GM12878 (cell line): ENCODE results near the gene CAMTA1. TPM values are rescaled to one million over a fixed set of nuclear protein-coding genes. Genes with fewer than 3 reads are reported as not detected.

ENCODE experiments used
- ATAC-seq: fragments of 200-7000 bp; cut with Tn5 transposase; 3 replicates; pipeline ENCODE4 v1.9.1; 2020; ENCODE audit warnings: mild to moderate bottlenecking, moderate library complexity
- BruUV-seq: library from RNA; stranded (reverse); fragments of 400-500 nt; replicated peaks from 2 replicates; lab custom pipeline; 2021; lab: Mats Ljungman, UMichigan
- CTCF ChIA-PET: fragments of 300-600 bp; sonication (Branson Sonifier 250); formaldehyde crosslinking; extraction: SDS; loops from one replicate; lab custom pipeline; 2021; ENCODE audit warnings: inconsistent platforms; lab: Yijun Ruan, JAX
- POLR2A ChIA-PET: fragments of 350-600 bp; formaldehyde crosslinking; extraction: SDS; loops from one replicate; lab custom pipeline; 2021; ENCODE audit warnings: inconsistent platforms; lab: Charles Lee
- RAD21 ChIA-PET: fragments of 300-600 bp; sonication (Branson Sonifier 250); formaldehyde crosslinking; loops from one replicate; lab custom pipeline; 2023; ENCODE audit warnings: antibody characterized with exemption; ENCODE audit not compliant: unreplicated experiment; lab: Charles Lee
- SMC1A ChIA-PET: fragments of 300-600 bp; sonication (Branson Sonifier 250); formaldehyde crosslinking; loops from one replicate; lab custom pipeline; 2023; ENCODE audit not compliant: unreplicated experiment, uncharacterized antibody; lab: Charles Lee
- DNase-seq: peaks from one replicate; pipeline ENCODE4 v3.0.0-alpha.2; 2011; ENCODE audit warnings: low read depth, low spot score
- FAIRE-seq: peaks from 3 replicates; lab custom pipeline; 2011; peaks lifted over from hg19 to GRCh38; lab: Jason Lieb, UNC
- H2AFZ ChIP-seq: 2 replicates; pipeline ENCODE4 v1.6.0; 2011; ENCODE audit warnings: low read depth, low read length, control low read depth; ENCODE audit not compliant: control insufficient read depth
- H3K27ac ChIP-seq: 2 replicates; pipeline ENCODE4 v1.5.1; 2011; ENCODE audit warnings: control low read depth; ENCODE audit not compliant: control insufficient read depth, insufficient read depth
- H3K27me3 ChIP-seq, 2 experiments: replicated peaks in 1 of 2; 2 replicates each; pipeline versions ENCODE4 v1.6.0 to v1.6.1; 2011; ENCODE audit warnings: low read length in 1 of 2; ENCODE audit not compliant: control insufficient read depth in 2 of 2, insufficient read depth in 2 of 2
- H3K36me3 ChIP-seq, 2 experiments: 2 replicates each; pipeline ENCODE4 v1.5.1; 2011; ENCODE audit warnings: low read length in 1 of 2; ENCODE audit not compliant: control insufficient read depth in 2 of 2, insufficient read depth in 2 of 2
- H3K4me1 ChIP-seq: 2 replicates; pipeline ENCODE4 v1.6.1; 2011; ENCODE audit warnings: mild to moderate bottlenecking, low read length, moderate library complexity, mixed read lengths; ENCODE audit not compliant: control insufficient read depth, insufficient read depth
- H3K4me2 ChIP-seq: 2 replicates; pipeline ENCODE4 v1.6.0; 2011; ENCODE audit warnings: control low read depth; ENCODE audit not compliant: control insufficient read depth, insufficient read depth
- H3K4me3 ChIP-seq: fragments of 200-600 bp; sonication (generic); 2 replicates; pipeline ENCODE4 v1.5.1; 2016
- H3K79me2 ChIP-seq: 2 replicates; pipeline ENCODE4 v1.6.0; 2011; ENCODE audit warnings: low read length; ENCODE audit not compliant: control insufficient read depth, insufficient read depth
- H3K9ac ChIP-seq: 2 replicates; pipeline ENCODE4 v1.8.0; 2011; ENCODE audit warnings: low read length, control low read depth, mixed read lengths; ENCODE audit not compliant: control insufficient read depth, insufficient read depth
- H3K9me3 ChIP-seq: replicated peaks from 3 replicates; pipeline ENCODE4 v1.5.1; 2011; ENCODE audit warnings: mild to moderate bottlenecking, low read length; ENCODE audit not compliant: control insufficient read depth, insufficient read depth
- H4K20me1 ChIP-seq: 2 replicates; pipeline ENCODE4 v1.6.0; 2011; ENCODE audit not compliant: control insufficient read depth, insufficient read depth
- BMI1 ChIP-seq: fragments of 450-650 bp; IDR thresholded peaks from 2 replicates; pipeline ENCODE4 v1.6.1; 2016; ENCODE audit warnings: mild to moderate bottlenecking, moderate library complexity, borderline replicate concordance
- CBFB ChIP-seq: IDR thresholded peaks from 2 replicates; pipeline ENCODE4 v1.6.1; 2016; ENCODE audit warnings: antibody characterized with exemption, low read depth
- E2F8 ChIP-seq: fragments of 450-650 bp; IDR thresholded peaks from 2 replicates; pipeline ENCODE4 v1.6.1; 2018; ENCODE audit warnings: mild to moderate bottlenecking, low read depth, moderate library complexity; ENCODE audit not compliant: partially characterized antibody
- HDGF ChIP-seq: fragments of 450-650 bp; IDR thresholded peaks from 2 replicates; pipeline ENCODE4 v1.6.1; 2016; ENCODE audit warnings: antibody characterized with exemption
- IRF4 ChIP-seq: IDR thresholded peaks from 2 replicates; pipeline ENCODE4 v1.6.1; 2011; ENCODE audit warnings: low read depth, low read length
- JUNB ChIP-seq: IDR thresholded peaks from 2 replicates; pipeline ENCODE4 v1.6.1; 2016; ENCODE audit warnings: antibody characterized with exemption, mild to moderate bottlenecking
- MYB ChIP-seq: fragments of 150-350 bp; IDR thresholded peaks from 2 replicates; pipeline ENCODE4 v1.6.1; 2014; ENCODE audit warnings: mild to moderate bottlenecking, low read depth, low read length, borderline replicate concordance
- POLR2AphosphoS2 ChIP-seq: IDR thresholded peaks from 2 replicates; pipeline ENCODE4 v1.6.1; 2011; ENCODE audit warnings: low read depth, mild to moderate bottlenecking, low read length, improper control_type of control experiment, moderate library complexity
- ZBTB11 ChIP-seq: fragments of 450-650 bp; formaldehyde crosslinking; IDR thresholded peaks from 2 replicates; pipeline ENCODE4 v1.5.0; 2022; ENCODE audit warnings: mild to moderate bottlenecking, missing genetic modification characterization
- ZNF592 ChIP-seq: fragments of 450-650 bp; IDR thresholded peaks from 2 replicates; pipeline ENCODE4 v1.6.1; 2017; ENCODE audit warnings: mild to moderate bottlenecking, moderate library complexity
- WGBS: methylation state at CpG from one replicate; pipeline ENCODE4 v1.1.6; 2016; ENCODE audit warnings: low lambda C conversion rate; ENCODE audit not compliant: insufficient replicate concordance, insufficient coverage; ENCODE audit errors: missing lambda C conversion rate; 5-methylcytosine and 5-hydroxymethylcytosine counted together
- in situ Hi-C: fragments of 300-500 bp; cut with MboI; formaldehyde crosslinking; loops from 9 replicates; pipeline ENCODE4 v1.14.3; 2018; ENCODE audit warnings: mixed read lengths
- intact Hi-C: fragments of 100-400 bp; cut with micrococcal nuclease; formaldehyde crosslinking; loops from one replicate; pipeline ENCODE4 v1.14.2; 2022; ENCODE audit not compliant: unreplicated experiment
- polyA plus RNA-seq, 11 experiments: library from polyadenylated mRNA; depleted of rRNA in 4 of 11; unstranded in 6 of 11; stranded (reverse) in 5 of 11; fragments of >200 nt; fragmentation: Nextera tagmentation in 4 of 11; fragmentation: Illumina TruSeq in 1 of 11; extraction: Ambion mirVana in 4 of 11; extraction: Trizol in 1 of 11; gene quantifications; 1 replicate in 1 of 11; 2 replicates in 10 of 11; pipeline versions ENCODE4 v1.2.1 to v1.2.3, GENCODE V29; 2011 to 2016; ENCODE audit warnings: inconsistent platforms in 2 of 11, missing spikeins in 2 of 11, low read depth in 1 of 11
- total RNA-seq, 4 experiments: library from RNA; depleted of rRNA in 3 of 4; stranded (reverse); fragments of >200 nt in 3 of 4; fragmentation: Illumina TruSeq in 1 of 4; extraction: Trizol in 1 of 4; gene quantifications; 2 replicates each; pipeline versions ENCODE4 v1.2.1 to v1.2.3, GENCODE V29; 2013 to 2021

CAMTA1 gene
- total and polyA plus RNA-seq, 10 of the 15 experiments (the other 5 are each of a cell fraction or from before 2014, with no cell fraction given) = 37.7 to 148 (median 76.4) TPM

- intact Hi-C loops = no loop called here
- TF ChIP-seq BMI1 = no peak
- TF ChIP-seq MYB = no peak
- TF ChIP-seq ZNF592 = no peak
- no peak for TF ChIP-seq IRF4
- no peak for TF ChIP-seq POLR2AphosphoS2
- TF ChIP-seq E2F8 = no peak
- no peak for TF ChIP-seq CBFB
- no peak for TF ChIP-seq JUNB
- TF ChIP-seq ZBTB11 (CRISPR knock-in tag) = no peak
- no peak for TF ChIP-seq HDGF
These were observed 824.2 kb downstream of the CAMTA1 start for GRCh38 chr1:7609311-7609994.

More at GRCh38 chr1:7609311-7609994, 824.2 kb downstream of the CAMTA1 start:
- no peaks in the 10 kb centered on the region for H3K79me2 ChIP-seq
- H3K27me3 ChIP-seq = no peaks in the 10 kb centered on the region
- SMC1A ChIA-PET = no interaction called here
- ATAC-seq (no peak), FAIRE-seq (no peak), DNase-seq (no peak)
- WGBS = 30% methylated on average over 7 of the region's 7 CpGs
- H3K4me2 ChIP-seq = no peak overlapping the region
- H4K20me1 ChIP-seq = no peaks in the 10 kb centered on the region
- H3K9me3 ChIP-seq = no peaks in the 10 kb centered on the region
- H3K9ac ChIP-seq = no peak overlapping the region
- RAD21 ChIA-PET = no interaction called here
- no peak overlapping the region for H3K4me3 ChIP-seq
- H3K4me1 ChIP-seq = no peaks in the 10 kb centered on the region
- CTCF ChIA-PET = no interaction called here
- POLR2A ChIA-PET = no interaction called here
- H3K36me3 ChIP-seq = no peaks in the 10 kb centered on the region
- no peak overlapping the region for H3K27ac ChIP-seq
- no TSS peak for BruUV-seq
- no peak overlapping the region for H2AFZ ChIP-seq
- in situ Hi-C loops = no loop called here
